ENCODE measurements around the gene INVS.

The INVS gene

GRCh38 chr9:100219347-100219746 lies 120.3 kb downstream of the INVS start:
- no peaks in the 10 kb centered on the region for H3K27me3 ChIP-seq
- intact Hi-C loops (cut with DNase I; ENCODE audit: low total_unique reads) = loop anchor here (5.0 kb wide), 1 partner anchor 187 kb away; no protein-coding TSS in a partner anchor
- no peaks in the 10 kb centered on the region for H3K36me3 ChIP-seq
- no peak for DNase-seq
- no peaks in the 10 kb centered on the region for H3K9me3 ChIP-seq
- H3K4me3 ChIP-seq = no peak overlapping the region
- no peak for TF ChIP-seq CTCF (IDR thresholded peaks at IDR 0.05)
- H3K4me1 ChIP-seq = no peaks in the 10 kb centered on the region
- no peak overlapping the region for H3K27ac ChIP-seq

DNA sequence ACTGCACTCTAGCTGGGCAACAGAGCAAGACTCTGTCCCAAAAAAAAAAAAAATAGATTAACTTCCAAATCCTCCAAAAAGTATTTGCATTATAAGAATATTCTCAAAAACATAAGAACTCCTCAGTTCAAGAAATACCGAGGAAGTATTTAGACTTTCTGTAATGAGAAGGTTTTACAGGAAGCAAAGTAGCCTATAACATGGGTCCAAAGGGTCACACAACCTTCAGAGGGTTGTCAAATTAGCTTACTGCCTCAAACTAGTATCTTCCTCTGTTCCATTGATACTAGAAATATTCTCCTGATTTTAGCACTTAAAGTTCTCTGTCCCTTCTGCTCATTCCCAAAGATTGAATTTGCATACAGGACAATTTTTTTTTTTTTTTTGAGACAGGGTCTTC lies 121.9 kb downstream of the INVS start:
- no peak overlapping the region for H3K27ac ChIP-seq
- H3K4me3 ChIP-seq = no peak overlapping the region
- peaks cover 0 to 1% (median under 1%) of the 10 kb centered on the region in 3 donors for H3K36me3 ChIP-seq
- intact Hi-C loops (cut with DNase I; ENCODE audit: low total_unique reads) = no loop called here
- H3K9me3 ChIP-seq = no peaks in the 10 kb centered on the region
- no peaks in the 10 kb centered on the region for H3K4me1 ChIP-seq
- no peaks in the 10 kb centered on the region for H3K27me3 ChIP-seq
- TF ChIP-seq CTCF (IDR thresholded peaks at IDR 0.05) = no peak
- no peak for DNase-seq

DNA sequence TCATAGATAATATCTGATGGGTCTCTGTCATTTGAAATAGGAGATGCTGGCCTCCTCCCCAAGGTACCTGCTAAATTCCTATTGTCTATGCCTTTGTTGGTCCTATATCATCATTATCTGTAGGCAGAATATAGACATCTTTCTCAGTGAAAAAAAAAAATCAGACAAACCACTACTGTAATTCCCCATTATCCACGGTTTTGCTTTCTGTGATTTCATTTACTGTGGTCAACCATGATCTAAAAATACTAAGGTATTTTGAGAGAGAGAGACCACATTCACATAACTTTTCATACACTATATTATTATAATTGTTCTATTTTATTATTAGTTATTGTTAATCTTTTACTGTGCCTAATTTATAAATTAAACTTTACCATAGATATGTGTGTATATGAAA lies 122.5 kb downstream of the INVS start:
- no peak for TF ChIP-seq CTCF (IDR thresholded peaks at IDR 0.05)
- H3K9me3 ChIP-seq = no peaks in the 10 kb centered on the region
- peaks cover 4 to 7% (median 6%) of the 10 kb centered on the region in 3 donors for H3K36me3 ChIP-seq
- intact Hi-C loops (cut with DNase I; ENCODE audit: low total_unique reads) = no loop called here
- no peaks in the 10 kb centered on the region for H3K4me1 ChIP-seq
- H3K4me3 ChIP-seq = no peak overlapping the region
- DNase-seq = no peak
- H3K27me3 ChIP-seq = no peaks in the 10 kb centered on the region
- H3K27ac ChIP-seq = no peak overlapping the region

- Histone ChIP-seq H3K27ac (no peak overlapping the region), H3K27me3 (no peaks in the 10 kb centered on the region), H3K36me3 (peaks cover 9 to 16% (median 15%) of the 10 kb centered on the region in 3 donors), H3K4me1 (no peaks in the 10 kb centered on the region), H3K4me3 (no peak overlapping the region), H3K9me3 (no peaks in the 10 kb centered on the region)
- DNase-seq = no peak
- intact Hi-C loops (cut with DNase I; ENCODE audit: low total_unique reads) = no loop called here
- TF ChIP-seq CTCF (IDR thresholded peaks at IDR 0.05) = peak; percentile 26 to 44
Measured at GRCh38 chr9:100222674-100223073, 123.6 kb downstream of the INVS start.

DNA sequence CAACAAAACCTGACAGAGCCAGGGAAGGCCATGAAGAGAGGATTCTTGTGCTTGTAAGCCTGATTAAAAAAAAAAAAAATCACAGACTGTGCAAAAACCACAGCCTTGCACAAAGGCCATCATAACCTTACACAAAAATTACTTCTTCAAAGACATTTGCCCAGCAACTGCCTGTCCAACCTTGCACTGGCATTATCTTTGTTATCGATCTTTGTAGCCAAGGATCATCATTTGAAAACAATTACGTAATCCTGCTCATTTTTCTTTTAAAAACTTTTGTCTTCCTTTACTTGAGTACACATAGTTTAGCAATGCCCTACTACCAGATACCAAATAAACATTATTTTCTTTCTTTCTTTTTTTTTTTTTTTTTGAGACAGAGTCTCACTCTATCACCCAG lies 128.6 kb downstream of the INVS start:
- Histone ChIP-seq H3K27me3 (no peaks in the 10 kb centered on the region), H3K9me3 (no peaks in the 10 kb centered on the region), H3K27ac (no peak overlapping the region), H3K4me3 (no peak overlapping the region), H3K4me1 (no peaks in the 10 kb centered on the region), H3K36me3 (peaks cover 26 to 51% (median 45%) of the 10 kb centered on the region in 3 donors)
- intact Hi-C loops (cut with DNase I; ENCODE audit: low total_unique reads) = no loop called here
- TF ChIP-seq CTCF (IDR thresholded peaks at IDR 0.05) = no peak
- DNase-seq = no peak

- H3K36me3 ChIP-seq = peaks cover 27 to 51% (median 45%) of the 10 kb centered on the region in 3 donors
Measured at GRCh38 chr9:100228352-100228869, 129.4 kb downstream of the INVS start.

More at GRCh38 chr9:100228352-100228869, 129.4 kb downstream of the INVS start:
- intact Hi-C loops (cut with DNase I; ENCODE audit: low total_unique reads) = no loop called here
- no peak for DNase-seq
- H3K27ac ChIP-seq = no peak overlapping the region
- no peaks in the 10 kb centered on the region for H3K4me1 ChIP-seq
- no peak for TF ChIP-seq CTCF (IDR thresholded peaks at IDR 0.05)
- H3K27me3 ChIP-seq = no peaks in the 10 kb centered on the region
- no peak overlapping the region for H3K4me3 ChIP-seq
- no peaks in the 10 kb centered on the region for H3K9me3 ChIP-seq

All from tibial artery (tissue), 4 donors.